CD4-positive, alpha-beta memory T cell (primary cell): ENCODE measurements around the gene DUS2. TPM values are rescaled to one million over a fixed set of nuclear protein-coding genes. Genes with fewer than 3 reads are reported as not detected.

Source experiments
- CTCF ChIA-PET: fragments of 350-600 bp; sonication (Branson Sonifier 250); formaldehyde crosslinking; loops from one replicate; lab custom pipeline; 2021; ENCODE audit warnings: inconsistent platforms; ENCODE audit not compliant: partially characterized antibody; lab: Charles Lee
- POLR2A ChIA-PET: fragments of 350-600 bp; sonication (Branson Sonifier 250); formaldehyde crosslinking; loops from one replicate; lab custom pipeline; 2021; ENCODE audit not compliant: partially characterized antibody; lab: Charles Lee
- DNase-seq, 5 donors: peaks; one replicate each; pipeline versions ENCODE4 v3.0.0 to v3.0.0-alpha.2; 2020 to 2022; ENCODE audit warnings: mixed read lengths in 1 of 5
- H3K27ac ChIP-seq: one replicate; pipeline ENCODE4 v1.7.0; 2013; ENCODE audit warnings: low read depth, low read length
- H3K27me3 ChIP-seq: 2 replicates; pipeline ENCODE4 v1.7.0; 2013; ENCODE audit warnings: mild to moderate bottlenecking, low read length, moderate library complexity; ENCODE audit not compliant: insufficient read depth
- H3K36me3 ChIP-seq: 2 replicates; pipeline ENCODE4 v1.7.0; 2013; ENCODE audit warnings: mild to moderate bottlenecking, low read length, moderate library complexity; ENCODE audit not compliant: insufficient read depth
- H3K4me1 ChIP-seq: 2 replicates; pipeline ENCODE4 v1.7.0; 2013; ENCODE audit warnings: mild to moderate bottlenecking, low read length, moderate library complexity; ENCODE audit not compliant: insufficient read depth
- H3K4me3 ChIP-seq, 2 donors: one replicate each; pipeline ENCODE4 v1.7.0; 2013; ENCODE audit warnings: low read length in 2 of 2, mild to moderate bottlenecking in 1 of 2
- H3K9me3 ChIP-seq, 2 donors: one replicate each; pipeline ENCODE4 v1.7.0; 2013; ENCODE audit warnings: low read length in 2 of 2, control low read depth in 1 of 2; ENCODE audit not compliant: control insufficient read depth in 1 of 2
- H3K27ac Mint-ChIP-seq, 7 donors: one replicate each; pipeline ENCODE4 v1.8.0; 2020 to 2021; ENCODE audit warnings: mixed read lengths in 7 of 7, mild to moderate bottlenecking in 6 of 7, inconsistent platforms in 3 of 7, moderate library complexity in 3 of 7
- H3K27me3 Mint-ChIP-seq, 2 donors: one replicate each; pipeline ENCODE4 v1.8.0; 2020 to 2021; ENCODE audit warnings: mixed read lengths in 2 of 2
- H3K36me3 Mint-ChIP-seq, 2 donors: one replicate each; pipeline ENCODE4 v1.8.0; 2020 to 2021; ENCODE audit warnings: mixed read lengths in 2 of 2, inconsistent platforms in 1 of 2, mild to moderate bottlenecking in 1 of 2
- H3K4me1 Mint-ChIP-seq, 4 donors: one replicate each; pipeline ENCODE4 v1.8.0; 2020 to 2021; ENCODE audit warnings: mixed read lengths in 4 of 4, mild to moderate bottlenecking in 1 of 4
- H3K4me3 Mint-ChIP-seq, 8 donors: one replicate each; pipeline ENCODE4 v1.8.0; 2020 to 2021; ENCODE audit warnings: mixed read lengths in 8 of 8, mild to moderate bottlenecking in 7 of 8, moderate library complexity in 6 of 8, inconsistent platforms in 3 of 8
- H3K9me3 Mint-ChIP-seq, 8 donors: one replicate each; pipeline ENCODE4 v1.8.0; 2020 to 2021; ENCODE audit warnings: mixed read lengths in 8 of 8, mild to moderate bottlenecking in 5 of 8, inconsistent platforms in 3 of 8, moderate library complexity in 1 of 8
- intact Hi-C: fragments of 100-400 bp; cut with micrococcal nuclease; formaldehyde crosslinking; loops from one replicate; pipeline ENCODE4 v1.15.1; 2023
- polyA plus RNA-seq, 2 donors: library from polyadenylated mRNA; unstranded; fragments of 300-500 nt; fragmentation: Illumina TruSeq; gene quantifications; one replicate each; pipeline ENCODE4 v1.2.3, GENCODE V29; 2021
- total RNA-seq, 2 experiments: library from RNA; stranded (reverse); gene quantifications; one replicate each; pipeline ENCODE4 v1.2.3, GENCODE V29; 2021

The DUS2 gene
- total RNA-seq (10 to 100 TPM; 13.8 to 14.6 TPM), polyA plus RNA-seq (10 to 100 TPM in 1 of 2 donors, 1 to 10 TPM in 1; 9.0 to 11.9 TPM)

- Histone ChIP-seq H3K4me1 (peaks cover 30% of the 10 kb centered on the region), H3K27me3 (no peaks in the 10 kb centered on the region), H3K9me3 (no peaks in the 10 kb centered on the region), H3K4me3 (peak within 1 kb of the TSS; percentile 57 to 87), H3K36me3 (peaks cover 12% of the 10 kb centered on the region), H3K27ac (peak within 1 kb of the TSS; percentile 84)
- H3K36me3 Mint-ChIP-seq, result peaks cover 9 to 22% of the 10 kb centered on the region in 2 donors
- peaks cover 10 to 37% (median 28%) of the 10 kb centered on the region in 4 donors for H3K4me1 Mint-ChIP-seq
- POLR2A ChIA-PET, result interaction anchor here (0.7 to 4.9 kb wide), 26 partner anchors 9 to 502 kb away, joined by 3 to 95 read pairs (median 4); partner anchors contain the start of genes DPEP2, NUTF2, PRMT7 and PSKH1
- H3K27me3 Mint-ChIP-seq, result peaks cover 1 to 2% of the 10 kb centered on the region in 2 donors
- DNase-seq, result peak; percentile 92 to 95 (median 92)
- H3K27ac Mint-ChIP-seq, result peak within 1 kb of the TSS; percentile 91 to 100 (median 99)
- CTCF ChIA-PET, result interaction anchor here (0.6 to 5.2 kb wide), 12 partner anchors 17 to 502 kb away, joined by 3 to 45 read pairs (median 6); partner anchors contain the start of genes DPEP2 and NRN1L
- peaks cover 0 to 2% (median 0%) of the 10 kb centered on the region in 8 donors for H3K9me3 Mint-ChIP-seq
- intact Hi-C loops, result loop anchor here (1.0 to 2.0 kb wide), 4 partner anchors 16 to 130 kb away; partner anchors contain the start of gene PSKH1
- H3K4me3 Mint-ChIP-seq, result peak within 1 kb of the TSS; percentile 93 to 100 (median 97)
These were observed at the start of gene DUS2, which contains the start of gene DDX28 for GRCh38 chr16:68022728-68023537. TSS of gene DUS2 (plus strand) at chr16:68023284. CDS start at chr16:68038024, 14,740 bp downstream. TSS of gene DDX28 (minus strand) at chr16:68023232. CDS start at chr16:68023202, 30 bp downstream.

- H3K27ac ChIP-seq, result no peak overlapping the region
- H3K9me3 ChIP-seq, result no peaks in the 10 kb centered on the region
- H3K36me3 Mint-ChIP-seq, result no peaks in the 10 kb centered on the region
- no peaks in the 10 kb centered on the region for H3K36me3 ChIP-seq
- no peak overlapping the region for H3K27ac Mint-ChIP-seq
- intact Hi-C loops, result no loop called here
- H3K4me1 Mint-ChIP-seq, result no peaks in the 10 kb centered on the region
- no peak overlapping the region for H3K4me3 ChIP-seq
- H3K27me3 Mint-ChIP-seq, result peaks cover 1 to 3% of the 10 kb centered on the region in 2 donors
- no peaks in the 10 kb centered on the region for H3K27me3 ChIP-seq
- H3K4me3 Mint-ChIP-seq, result no peak overlapping the region
- POLR2A ChIA-PET, result no interaction called here
- CTCF ChIA-PET, result no interaction called here
- H3K4me1 ChIP-seq, result no peaks in the 10 kb centered on the region
- no peak for DNase-seq
- H3K9me3 Mint-ChIP-seq, result no peaks in the 10 kb centered on the region
These were observed 47.6 kb upstream of the DUS2 start for GRCh38 chr16:67975321-67976105.

- no peaks in the 10 kb centered on the region for H3K9me3 Mint-ChIP-seq
- Histone ChIP-seq H3K27me3 (no peaks in the 10 kb centered on the region), H3K27ac (no peak overlapping the region), H3K4me1 (no peaks in the 10 kb centered on the region), H3K9me3 (no peaks in the 10 kb centered on the region), H3K36me3 (no peaks in the 10 kb centered on the region), H3K4me3 (no peak overlapping the region)
- H3K27me3 Mint-ChIP-seq, result peaks cover 1 to 3% of the 10 kb centered on the region in 2 donors
- no peaks in the 10 kb centered on the region for H3K36me3 Mint-ChIP-seq
- no peaks in the 10 kb centered on the region for H3K4me1 Mint-ChIP-seq
- intact Hi-C loops, result no loop called here
- ChIA-PET POLR2A (no interaction called here), CTCF (no interaction called here)
- no peak overlapping the region for H3K27ac Mint-ChIP-seq
- no peak overlapping the region for H3K4me3 Mint-ChIP-seq
- DNase-seq, result no peak
These were observed 46.9 kb upstream of the DUS2 start for GRCh38 chr16:67976205-67976604.

GRCh38 chr16:67977005-67977404 is 46.1 kb upstream of the DUS2 start:
- H3K4me1 Mint-ChIP-seq, result no peaks in the 10 kb centered on the region
- POLR2A ChIA-PET, result no interaction called here
- no peaks in the 10 kb centered on the region for H3K9me3 ChIP-seq

GRCh38 chr16:67977469-67978227 is 45.4 kb upstream of the DUS2 start:
- no peaks in the 10 kb centered on the region for H3K9me3 ChIP-seq
- POLR2A ChIA-PET, result no interaction called here
- no peak overlapping the region for H3K27ac ChIP-seq
- no peak for DNase-seq
- Mint-ChIP-seq H3K27me3 (peaks cover 1 to 3% of the 10 kb centered on the region in 2 donors), H3K4me3 (no peak overlapping the region), H3K36me3 (no peaks in the 10 kb centered on the region), H3K9me3 (no peaks in the 10 kb centered on the region), H3K27ac (no peak overlapping the region), H3K4me1 (peaks cover 0 to 3% (median under 1%) of the 10 kb centered on the region in 4 donors)
- no peaks in the 10 kb centered on the region for H3K36me3 ChIP-seq
- CTCF ChIA-PET, result interaction anchor here (1.1 kb wide), 1 partner anchor 14 kb away, joined by 3 read pairs; no protein-coding TSS in a partner anchor
- H3K4me3 ChIP-seq, result no peak overlapping the region
- intact Hi-C loops, result no loop called here
- H3K27me3 ChIP-seq, result no peaks in the 10 kb centered on the region
- H3K4me1 ChIP-seq, result no peaks in the 10 kb centered on the region

More at GRCh38 chr16:67977005-67977404, 46.1 kb upstream of the DUS2 start:
- no peak for DNase-seq
- H3K27me3 Mint-ChIP-seq, result peaks cover 1 to 3% of the 10 kb centered on the region in 2 donors
- intact Hi-C loops, result no loop called here
- H3K27ac ChIP-seq, result no peak overlapping the region
- H3K27me3 ChIP-seq, result no peaks in the 10 kb centered on the region
- no peaks in the 10 kb centered on the region for H3K9me3 Mint-ChIP-seq
- H3K4me3 Mint-ChIP-seq, result no peak overlapping the region
- no peak overlapping the region for H3K4me3 ChIP-seq
- no peaks in the 10 kb centered on the region for H3K36me3 ChIP-seq
- H3K27ac Mint-ChIP-seq, result no peak overlapping the region
- H3K36me3 Mint-ChIP-seq, result no peaks in the 10 kb centered on the region
- no peaks in the 10 kb centered on the region for H3K4me1 ChIP-seq
- CTCF ChIA-PET, result interaction anchor here (1.1 kb wide), 1 partner anchor 15 kb away, joined by 3 read pairs; no protein-coding TSS in a partner anchor

GRCh38 chr16:67979955-67980678 is 43.0 kb upstream of the DUS2 start, which contains the start of gene DPEP3:
TSS of gene DPEP3 (minus strand) at chr16:67980499. CDS start at chr16:67980380, 119 bp downstream.
- DNase-seq, result no peak
- Histone ChIP-seq H3K4me3 (no peak within 1 kb of the TSS), H3K27me3 (no peaks in the 10 kb centered on the region), H3K27ac (no peak within 1 kb of the TSS), H3K36me3 (no peaks in the 10 kb centered on the region), H3K4me1 (peaks cover 23% of the 10 kb centered on the region), H3K9me3 (no peaks in the 10 kb centered on the region)
- CTCF ChIA-PET, result interaction anchor here (0.7 to 1.4 kb wide), 2 partner anchors 19 to 37 kb away, joined by 3 read pairs; partner anchors contain the start of genes DPEP2 and LCAT
- Mint-ChIP-seq H3K9me3 (no peaks in the 10 kb centered on the region), H3K27ac (no peak within 1 kb of the TSS), H3K4me3 (no peak within 1 kb of the TSS), H3K36me3 (no peaks in the 10 kb centered on the region), H3K27me3 (peaks cover 1 to 3% of the 10 kb centered on the region in 2 donors), H3K4me1 (peaks cover 10 to 27% (median 17%) of the 10 kb centered on the region in 4 donors)
- POLR2A ChIA-PET, result no interaction called here
- intact Hi-C loops, result no loop called here
